Heart left ventricle (tissue), 16 donors: ENCODE results near the gene TOGARAM1. TPM values are rescaled to one million over a fixed set of nuclear protein-coding genes. Genes with fewer than 3 reads are reported as not detected.

Source experiments
- ATAC-seq, 4 donors: fragments of 200-7000 bp; cut with Tn5 transposase; one replicate each; pipeline ENCODE4 v1.9.1; 2020 to 2022; ENCODE audit warnings: moderate library complexity in 4 of 4, mild to moderate bottlenecking in 3 of 4, moderate number of reproducible peaks in 1 of 4
- DNase-seq, 5 donors: peaks; one replicate each; pipeline ENCODE4 v3.0.0-alpha.2; 2020
- H3K27ac ChIP-seq, 12 donors: fragments of 200-600 bp; sonication (generic) in 4 of 12; one replicate each; pipeline versions ENCODE4 v1.5.0 to v1.8.0; 2016 to 2022; ENCODE audit warnings: mild to moderate bottlenecking in 2 of 12
- H3K27me3 ChIP-seq, 9 donors: fragments of 200-600 bp; sonication (generic) in 2 of 9; one replicate each; pipeline versions ENCODE4 v1.5.1 to v1.8.0; 2016 to 2022; ENCODE audit warnings: mild to moderate bottlenecking in 3 of 9
- H3K36me3 ChIP-seq, 9 donors: fragments of 200-600 bp; sonication (generic) in 2 of 9; one replicate each; pipeline versions ENCODE4 v1.5.0 to v1.8.0; 2018 to 2022; ENCODE audit warnings: mild to moderate bottlenecking in 2 of 9
- H3K4me1 ChIP-seq, 12 donors: fragments of 200-600 bp; sonication (generic) in 4 of 12; one replicate each; pipeline versions ENCODE4 v1.5.0 to v1.8.0; 2016 to 2022; ENCODE audit warnings: mild to moderate bottlenecking in 3 of 12
- H3K4me3 ChIP-seq, 12 donors: fragments of 200-600 bp; sonication (generic) in 4 of 12; one replicate each; pipeline versions ENCODE4 v1.5.0 to v1.8.0; 2017 to 2022; ENCODE audit warnings: mild to moderate bottlenecking in 9 of 12, moderate library complexity in 4 of 12
- H3K9me3 ChIP-seq, 12 donors: fragments of 200-600 bp; sonication (generic) in 4 of 12; one replicate each; pipeline versions ENCODE4 v1.5.0 to v1.8.0; 2016 to 2022; ENCODE audit warnings: mild to moderate bottlenecking in 1 of 12
- POLR2A ChIP-seq, 2 donors: fragments of 450-650 bp; IDR thresholded peaks; one replicate each; pipeline ENCODE4 v1.6.1; 2017; ENCODE audit warnings: antibody characterized with exemption in 2 of 2, mild to moderate bottlenecking in 2 of 2, moderate library complexity in 2 of 2
- WGBS, 4 donors: extraction: QIAGEN DNeasy Blood & Tissue Kit in 2 of 4; methylation state at CpG; one replicate each; pipeline versions ENCODE4 v1.1.5 to v1.1.7; 2013 to 2018; 5-methylcytosine and 5-hydroxymethylcytosine counted together
- intact Hi-C, 10 donors: fragments of 100-400 bp; cut with DNase I; formaldehyde crosslinking; loops; one replicate each; pipeline versions ENCODE4 v1.11.1 to v1.14.2; 2022
- polyA plus RNA-seq, 2 donors: library from polyadenylated mRNA; stranded (reverse); fragments of 200-250 nt; gene quantifications; one replicate each; pipeline ENCODE4 v1.2.3, GENCODE V29; 2013
- total RNA-seq, 9 donors: library from RNA; depleted of rRNA in 2 of 9; stranded (reverse); fragments of >200 nt in 2 of 9; fragmentation: NEBNext Ultra II Directional in 3 of 9; extraction: Animal tissue kit (Norgen Biotek cat#: 25700) in 3 of 9; gene quantifications; one replicate each; pipeline versions ENCODE4 v1.1.0 to v1.2.4, GENCODE V29; 2016 to 2023
- TF ChIP-seq, protein P1 (sequence below), 12 donors: fragments of 200-600 bp; sonication (generic) in 4 of 12; IDR thresholded peaks; one replicate each; pipeline versions ENCODE4 v1.5.0 to v1.8.0; 2018 to 2022; ENCODE audit warnings: antibody characterized with exemption in 12 of 12, mild to moderate bottlenecking in 5 of 12
- donor health status: ischemic (EF 13 %, LVEDD 7.1; RV severe dilation, severe dysfunction).
- donor health status: healthy with polysubstance abuse.
- donor health status: DM: no; HTN: yes; CAD: no.
- donor health status: DM: no; HTN: no; CAD: no.
- donor health status: ischemic (EF 25% LVEDD 6.9; RV normal size, moderate dysfunction).
- donor health status: ischemic (EF 25% LVEDD 5.7; RV mildly dilated, moderate dysfunction).
- donor health status: healthy.
- donor health status: DM: yes; HTN: yes; CAD: no.
- donor health status: ischemic (EF 35%, LVEDD 5.7; RV mildly dilated, moderate dysfunction).
- donor health status: nonischemic (EF 11% LVEDD 7.7; RV severe dilation, severe dysfunction).
- donor health status: DM: yes; HTN: yes; CAD: no.
- donor health status: PGD.
- donor health status: ischemic (EF 29% LVEDD 5.4; RV normal size, mild dysfunction).
- donor health status: nonischemic (EF 23%, LVEDD 6.1; RV moderate dilation, normal function).

The TOGARAM1 gene
- total and polyA plus RNA-seq, 11 donors, result 2.7 to 24.0 (median 18.4) TPM

DNA sequence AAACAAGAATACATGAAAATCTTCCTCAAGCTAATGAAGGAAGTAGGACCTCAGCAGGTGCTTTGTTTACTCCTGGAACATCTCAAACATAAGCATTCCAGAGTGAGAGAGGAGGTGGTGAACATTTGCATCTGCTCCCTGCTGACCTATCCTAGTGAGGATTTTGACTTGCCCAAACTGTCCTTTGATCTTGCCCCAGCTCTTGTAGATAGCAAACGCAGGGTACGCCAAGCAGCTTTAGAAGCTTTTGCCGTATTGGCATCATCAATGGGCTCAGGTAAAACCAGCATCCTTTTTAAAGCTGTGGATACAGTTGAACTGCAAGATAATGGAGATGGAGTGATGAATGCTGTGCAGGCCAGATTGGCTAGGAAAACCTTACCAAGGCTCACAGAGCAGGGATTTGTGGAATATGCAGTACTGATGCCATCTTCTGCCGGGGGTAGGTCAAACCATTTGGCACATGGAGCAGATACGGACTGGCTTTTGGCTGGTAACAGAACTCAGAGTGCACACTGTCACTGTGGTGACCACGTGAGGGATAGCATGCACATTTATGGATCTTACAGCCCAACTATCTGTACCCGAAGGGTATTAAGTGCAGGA lies 1.9 kb downstream of the TOGARAM1 start:
- TF ChIP-seq, protein P1, sequence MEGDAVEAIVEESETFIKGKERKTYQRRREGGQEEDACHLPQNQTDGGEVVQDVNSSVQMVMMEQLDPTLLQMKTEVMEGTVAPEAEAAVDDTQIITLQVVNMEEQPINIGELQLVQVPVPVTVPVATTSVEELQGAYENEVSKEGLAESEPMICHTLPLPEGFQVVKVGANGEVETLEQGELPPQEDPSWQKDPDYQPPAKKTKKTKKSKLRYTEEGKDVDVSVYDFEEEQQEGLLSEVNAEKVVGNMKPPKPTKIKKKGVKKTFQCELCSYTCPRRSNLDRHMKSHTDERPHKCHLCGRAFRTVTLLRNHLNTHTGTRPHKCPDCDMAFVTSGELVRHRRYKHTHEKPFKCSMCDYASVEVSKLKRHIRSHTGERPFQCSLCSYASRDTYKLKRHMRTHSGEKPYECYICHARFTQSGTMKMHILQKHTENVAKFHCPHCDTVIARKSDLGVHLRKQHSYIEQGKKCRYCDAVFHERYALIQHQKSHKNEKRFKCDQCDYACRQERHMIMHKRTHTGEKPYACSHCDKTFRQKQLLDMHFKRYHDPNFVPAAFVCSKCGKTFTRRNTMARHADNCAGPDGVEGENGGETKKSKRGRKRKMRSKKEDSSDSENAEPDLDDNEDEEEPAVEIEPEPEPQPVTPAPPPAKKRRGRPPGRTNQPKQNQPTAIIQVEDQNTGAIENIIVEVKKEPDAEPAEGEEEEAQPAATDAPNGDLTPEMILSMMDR (IDR thresholded peaks at IDR 0.05), result no peak
- no peak for TF ChIP-seq POLR2A (IDR thresholded peaks at IDR 0.05)
- Histone ChIP-seq H3K36me3 (no peaks in the 10 kb centered on the region), H3K27ac (peak overlapping the region in 4 of 12 donors; percentile 16 to 93 (median 56)), H3K9me3 (no peaks in the 10 kb centered on the region), H3K27me3 (no peaks in the 10 kb centered on the region), H3K4me3 (peak overlapping the region; percentile 9 to 97 (median 78)), H3K4me1 (peaks cover 8 to 81% (median 52%) of the 10 kb centered on the region in 12 donors)
- intact Hi-C loops, result loop anchor here in 9 of 10 donors (2.0 to 10.0 kb wide), 14 partner anchors 49 to 288 kb away; partner anchors contain the start of genes FANCM (in 7 of the 9), FKBP3 (in 7 of the 9), MIS18BP1 (in 2 of the 9) and PRPF39 (in 2 of the 9)
- peak in 3 of 5 donors; percentile 26 to 39 (median 32) for DNase-seq
- ATAC-seq, result peak in 2 of 4 donors; percentile 10 to 12
- WGBS, 4 donors, result 11 to 18% (median 13%) methylated on average over 7 of the region's 7 CpGs

DNA sequence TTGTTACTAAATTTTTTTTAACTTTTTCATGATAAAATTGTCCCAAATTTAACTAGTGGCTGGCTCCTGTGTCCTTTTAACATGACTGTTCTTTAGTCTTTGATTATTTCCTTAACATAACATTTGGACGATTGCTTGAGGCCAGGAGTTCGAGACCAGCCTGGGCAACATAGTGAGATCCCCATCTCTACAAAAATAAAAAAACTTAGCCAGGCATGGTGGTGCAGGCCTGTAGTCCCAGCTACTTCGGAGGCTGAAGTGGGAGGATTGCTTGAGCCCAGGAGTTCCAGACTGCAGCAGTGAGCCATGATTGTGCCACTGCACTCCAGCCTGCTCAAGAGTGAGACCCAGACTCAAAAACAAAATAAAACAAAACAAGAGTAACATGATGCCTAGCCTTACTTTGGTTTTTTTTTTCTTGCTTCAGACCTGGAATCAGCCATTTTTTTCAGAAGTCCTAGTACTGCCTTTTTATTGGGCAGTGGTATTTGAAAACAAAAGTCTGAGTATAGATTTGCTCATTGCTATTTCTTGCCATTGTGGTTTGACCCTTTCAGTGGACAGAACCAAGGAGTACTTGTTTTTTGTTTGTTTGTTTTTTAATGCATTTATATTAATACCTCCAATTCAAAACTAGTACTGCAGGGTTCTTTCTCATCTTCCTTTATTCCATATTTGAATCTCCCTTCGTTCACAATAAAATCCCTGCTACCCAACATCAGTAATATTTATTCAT lies 4.8 kb downstream of the TOGARAM1 start:
- H3K27ac ChIP-seq, result no peak overlapping the region
- TF ChIP-seq POLR2A (IDR thresholded peaks at IDR 0.05), result no peak
- TF ChIP-seq, protein P1 (IDR thresholded peaks at IDR 0.05), result no peak
- no peaks in the 10 kb centered on the region for H3K27me3 ChIP-seq
- peaks cover 0 to 5% (median 0%) of the 10 kb centered on the region in 9 donors for H3K36me3 ChIP-seq
- WGBS, 4 donors, result 66 to 79% (median 75%) methylated on average over 4 of the region's 4 CpGs
- no peak for ATAC-seq
- peak overlapping the region in 9 of 12 donors; percentile 21 to 94 (median 76) for H3K4me3 ChIP-seq
- peaks cover 8 to 61% (median 36%) of the 10 kb centered on the region in 12 donors for H3K4me1 ChIP-seq
- intact Hi-C loops, result loop anchor here in 3 of 10 donors (10.0 kb wide), 5 partner anchors 52 to 168 kb away; partner anchors contain the start of genes FANCM (in 3 of the 3), FKBP3 (in 3 of the 3) and PRPF39 (in 1 of the 3)
- H3K9me3 ChIP-seq, result peaks cover 0 to 15% (median 3%) of the 10 kb centered on the region in 12 donors
- DNase-seq, result no peak

DNA sequence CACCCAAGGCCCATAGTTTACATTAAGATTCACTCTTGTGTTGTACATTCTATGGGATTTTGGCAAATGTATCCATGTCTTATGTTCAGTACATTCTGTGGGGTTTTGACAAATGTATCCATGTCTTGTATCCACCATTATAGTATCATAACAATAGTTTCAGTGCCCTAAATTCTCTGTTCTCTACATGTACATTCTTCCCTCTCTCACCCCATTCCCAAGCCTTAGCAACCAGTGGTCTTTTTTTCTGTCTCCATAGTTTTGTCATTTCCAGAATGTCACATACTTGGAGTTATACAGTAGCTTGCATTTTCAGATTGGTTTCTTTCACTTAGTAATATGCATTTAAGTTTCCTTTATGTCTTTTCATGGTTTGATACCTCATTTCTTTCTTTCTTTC lies 6.7 kb downstream of the TOGARAM1 start:
- TF ChIP-seq, protein P1 (IDR thresholded peaks at IDR 0.05), result no peak
- TF ChIP-seq POLR2A (IDR thresholded peaks at IDR 0.05), result no peak
- ATAC-seq (no peak), DNase-seq (no peak)
- no peak overlapping the region for H3K4me3 ChIP-seq
- intact Hi-C loops, result loop anchor here in 3 of 10 donors (10.0 kb wide), 5 partner anchors 54 to 166 kb away; partner anchors contain the start of genes FANCM (in 3 of the 3), FKBP3 (in 3 of the 3) and PRPF39 (in 1 of the 3)
- peaks cover 0 to 5% (median 0%) of the 10 kb centered on the region in 9 donors for H3K36me3 ChIP-seq
- no peaks in the 10 kb centered on the region for H3K27me3 ChIP-seq
- H3K9me3 ChIP-seq, result peaks cover 0 to 15% (median 3%) of the 10 kb centered on the region in 12 donors
- no peak overlapping the region for H3K27ac ChIP-seq
- peaks cover 4 to 59% (median 34%) of the 10 kb centered on the region in 12 donors for H3K4me1 ChIP-seq

DNA sequence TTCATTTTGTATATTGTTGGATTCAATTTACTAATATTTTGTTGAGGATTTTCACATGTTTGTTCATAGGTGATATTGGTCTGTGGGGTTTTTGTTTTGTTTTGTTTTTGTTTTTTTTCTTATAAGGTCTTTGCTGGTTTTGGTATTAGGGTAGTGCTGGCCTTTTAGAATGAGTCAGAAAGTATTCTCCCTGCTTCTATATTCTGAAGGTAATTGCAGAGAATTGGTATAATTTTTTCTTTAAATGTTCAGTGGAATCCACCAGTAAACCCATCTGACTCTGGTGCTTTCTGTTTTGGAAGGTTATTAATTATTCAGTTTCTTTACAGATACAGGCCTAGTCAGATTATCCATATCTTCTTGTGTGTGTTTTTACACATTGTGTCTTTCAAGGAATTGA lies 8.9 kb downstream of the TOGARAM1 start:
- DNase-seq (no peak), ATAC-seq (no peak)
- H3K27ac ChIP-seq, result no peak overlapping the region
- peaks cover 0 to 5% (median 0%) of the 10 kb centered on the region in 9 donors for H3K36me3 ChIP-seq
- TF ChIP-seq, protein P1 (IDR thresholded peaks at IDR 0.05), result no peak
- TF ChIP-seq POLR2A (IDR thresholded peaks at IDR 0.05), result no peak
- peaks cover 0 to 15% (median 3%) of the 10 kb centered on the region in 12 donors for H3K9me3 ChIP-seq
- intact Hi-C loops, result loop anchor here in 1 of 10 donors (2.0 kb wide), 1 partner anchor 20 kb away; no protein-coding TSS in a partner anchor
- no peaks in the 10 kb centered on the region for H3K27me3 ChIP-seq
- H3K4me3 ChIP-seq, result no peak overlapping the region
- peaks cover 0 to 38% (median 21%) of the 10 kb centered on the region in 12 donors for H3K4me1 ChIP-seq
